Loucy (cell line): ENCODE results near the gene CELSR1.

ENCODE experiments used
- EZH2phosphoT487 ChIP-seq: fragments of 200-600 bp; IDR thresholded peaks from 2 replicates; pipeline ENCODE4 v1.6.1; 2018; ENCODE audit warnings: antibody characterized with exemption, mild to moderate bottlenecking, moderate library complexity, borderline replicate concordance
- TF ChIP-seq, protein P1 (sequence below): fragments of 200-600 bp; sonication (generic); conservative IDR thresholded peaks from 2 replicates; pipeline ENCODE4 v1.5.1; 2014; ENCODE audit warnings: mild to moderate bottlenecking, antibody characterized with exemption, low read length

DNA sequence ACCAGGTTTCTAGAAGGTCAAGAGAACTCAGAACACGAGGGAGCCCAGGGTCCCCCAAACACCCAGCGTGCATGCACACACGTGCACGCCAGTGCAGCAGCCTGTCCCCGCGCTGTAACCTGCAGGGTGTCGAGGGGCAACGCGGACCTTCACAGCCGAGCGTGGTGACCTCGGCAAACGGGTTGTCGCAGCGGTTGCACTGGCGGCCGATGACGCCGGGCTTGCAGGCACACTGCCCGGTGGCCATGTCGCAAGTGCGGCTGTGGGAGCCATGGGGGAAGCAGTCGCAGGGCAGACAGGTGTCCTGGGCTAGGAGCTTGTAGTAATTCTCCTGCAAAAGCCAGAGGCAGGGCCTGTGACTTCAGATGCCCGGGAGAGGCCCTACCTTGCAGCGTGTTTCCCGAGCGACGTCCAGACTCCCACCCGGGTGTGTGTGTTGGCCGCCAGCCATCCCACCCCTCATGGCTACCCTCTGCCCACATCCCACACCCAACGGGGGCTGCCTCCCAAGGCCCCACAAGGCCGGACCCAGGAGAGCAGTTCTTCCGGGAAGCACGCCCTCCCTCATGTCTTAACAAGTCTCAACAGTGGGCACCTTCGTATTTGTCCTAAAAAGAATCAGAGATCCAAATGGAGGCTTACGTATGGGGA is 145.8 kb downstream of the CELSR1 start:
- TF ChIP-seq, protein P1, sequence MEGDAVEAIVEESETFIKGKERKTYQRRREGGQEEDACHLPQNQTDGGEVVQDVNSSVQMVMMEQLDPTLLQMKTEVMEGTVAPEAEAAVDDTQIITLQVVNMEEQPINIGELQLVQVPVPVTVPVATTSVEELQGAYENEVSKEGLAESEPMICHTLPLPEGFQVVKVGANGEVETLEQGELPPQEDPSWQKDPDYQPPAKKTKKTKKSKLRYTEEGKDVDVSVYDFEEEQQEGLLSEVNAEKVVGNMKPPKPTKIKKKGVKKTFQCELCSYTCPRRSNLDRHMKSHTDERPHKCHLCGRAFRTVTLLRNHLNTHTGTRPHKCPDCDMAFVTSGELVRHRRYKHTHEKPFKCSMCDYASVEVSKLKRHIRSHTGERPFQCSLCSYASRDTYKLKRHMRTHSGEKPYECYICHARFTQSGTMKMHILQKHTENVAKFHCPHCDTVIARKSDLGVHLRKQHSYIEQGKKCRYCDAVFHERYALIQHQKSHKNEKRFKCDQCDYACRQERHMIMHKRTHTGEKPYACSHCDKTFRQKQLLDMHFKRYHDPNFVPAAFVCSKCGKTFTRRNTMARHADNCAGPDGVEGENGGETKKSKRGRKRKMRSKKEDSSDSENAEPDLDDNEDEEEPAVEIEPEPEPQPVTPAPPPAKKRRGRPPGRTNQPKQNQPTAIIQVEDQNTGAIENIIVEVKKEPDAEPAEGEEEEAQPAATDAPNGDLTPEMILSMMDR, result no peak
- TF ChIP-seq EZH2phosphoT487, result no peak
